Natural killer cell treated with Interleukin-12 subunit alpha and Interleukin-12 subunit beta and Interleukin-15 and Interleukin-18, amount 100 ng/mL, for 72 hours (primary cell): ENCODE data around the gene ITGB4. TPM values are rescaled to one million over a fixed set of nuclear protein-coding genes. Genes with fewer than 3 reads are reported as not detected.
A peak's percentile ranks its signal among the peaks of the same experiment; 100 is the strongest.

Experiments
- ATAC-seq, 2 donors: fragments of 150-1000 bp; cut with Tn5 transposase in 1 of 2; sonication (Bioruptor Pico), chemical (Tn5 transposase) in 1 of 2; 2 replicates each; pipeline ENCODE4 v1.10.0; 2021
- DNase-seq: peaks from one replicate; pipeline ENCODE4 v3.0.0; 2022; ENCODE audit warnings: low spot score
- H3K27ac Mint-ChIP-seq, 2 donors: 1 replicate in 1 of 2; 2 replicates in 1 of 2; pipeline ENCODE4 v1.8.0; 2022; ENCODE audit warnings: mixed read lengths in 2 of 2, mild to moderate bottlenecking in 1 of 2, moderate library complexity in 1 of 2
- H3K27me3 Mint-ChIP-seq, 2 donors: 1 replicate in 1 of 2; 2 replicates in 1 of 2; pipeline ENCODE4 v1.8.0; 2022; ENCODE audit warnings: mixed read lengths in 2 of 2
- H3K36me3 Mint-ChIP-seq: one replicate; pipeline ENCODE4 v1.8.0; 2022; ENCODE audit warnings: mixed read lengths
- H3K4me1 Mint-ChIP-seq, 2 donors: 1 replicate in 1 of 2; 2 replicates in 1 of 2; pipeline ENCODE4 v1.8.0; 2022; ENCODE audit warnings: low read depth in 2 of 2, mixed read lengths in 2 of 2, mild to moderate bottlenecking in 1 of 2
- H3K4me3 Mint-ChIP-seq: one replicate; pipeline ENCODE4 v1.8.0; 2022; ENCODE audit warnings: mixed read lengths
- H3K9me3 Mint-ChIP-seq: 2 replicates; pipeline ENCODE4 v1.8.0; 2022; ENCODE audit warnings: mixed read lengths
- total RNA-seq, 2 donors: library from RNA; stranded (reverse); gene quantifications; one replicate each; pipeline ENCODE4 v1.2.3, GENCODE V29; 2022

ITGB4 gene
- total RNA-seq, 2 donors from 2014 or later = 0.90 TPM; not detected in 1

DNA sequence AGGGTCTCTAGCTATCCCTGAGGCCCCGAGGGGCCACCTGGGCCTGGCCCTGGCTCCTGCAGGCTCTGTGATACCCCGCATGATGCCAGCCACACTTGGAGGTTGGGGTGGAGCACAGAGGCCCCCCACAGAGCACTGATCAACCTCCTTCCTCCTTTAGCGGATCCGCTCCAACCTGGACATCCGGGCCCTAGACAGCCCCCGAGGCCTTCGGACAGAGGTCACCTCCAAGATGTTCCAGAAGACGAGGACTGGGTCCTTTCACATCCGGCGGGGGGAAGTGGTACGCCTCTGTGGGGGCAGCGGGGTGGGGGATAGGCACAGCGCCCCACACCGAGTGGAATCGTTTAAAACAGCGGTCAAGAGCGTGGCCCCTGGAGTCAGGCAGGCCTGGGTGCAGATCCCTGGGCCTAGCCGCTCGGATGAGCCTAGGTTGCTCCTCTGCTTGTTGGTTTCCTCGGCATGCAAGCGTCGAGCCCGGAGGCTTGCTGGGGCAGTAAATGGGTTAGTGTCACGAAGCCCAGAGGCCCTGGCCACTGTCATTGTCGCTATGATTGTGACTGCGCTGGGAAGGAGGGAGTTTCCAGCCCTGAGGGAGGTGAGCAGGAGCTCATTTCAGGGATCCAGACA, 9.9 kb downstream of the ITGB4 start:
- H3K36me3 Mint-ChIP-seq = no peaks in the 10 kb centered on the region
- peaks cover 5 to 6% of the 10 kb centered on the region in 2 donors for H3K4me1 Mint-ChIP-seq
- H3K9me3 Mint-ChIP-seq = no peaks in the 10 kb centered on the region
- H3K27ac Mint-ChIP-seq = no peak overlapping the region
- no peaks in the 10 kb centered on the region for H3K27me3 Mint-ChIP-seq
- H3K4me3 Mint-ChIP-seq = no peak overlapping the region
- DNase-seq (no peak), ATAC-seq (no peak)

- Mint-ChIP-seq H3K36me3 (no peaks in the 10 kb centered on the region), H3K4me1 (peaks cover 5 to 6% of the 10 kb centered on the region in 2 donors), H3K27ac (no peak overlapping the region), H3K27me3 (no peaks in the 10 kb centered on the region), H3K4me3 (no peak overlapping the region), H3K9me3 (no peaks in the 10 kb centered on the region)
- DNase-seq = no peak
- no peak for ATAC-seq
These were observed 10.6 kb downstream of the ITGB4 start for GRCh38 chr17:75731716-75732498.

DNA sequence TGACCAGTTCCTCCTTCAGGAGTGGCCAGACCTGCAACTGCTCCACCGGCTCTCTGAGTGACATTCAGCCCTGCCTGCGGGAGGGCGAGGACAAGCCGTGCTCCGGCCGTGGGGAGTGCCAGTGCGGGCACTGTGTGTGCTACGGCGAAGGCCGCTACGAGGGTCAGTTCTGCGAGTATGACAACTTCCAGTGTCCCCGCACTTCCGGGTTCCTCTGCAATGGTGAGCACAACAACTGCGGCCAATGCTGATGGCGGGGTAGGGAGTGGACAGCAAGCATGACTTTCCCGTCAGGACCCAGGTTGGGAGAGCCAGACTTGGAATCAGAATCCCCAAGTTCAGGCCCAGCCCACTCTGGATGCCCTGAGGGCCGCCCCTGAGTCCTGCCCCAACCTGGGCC, 12.2 kb downstream of the ITGB4 start:
- H3K4me3 Mint-ChIP-seq = no peak overlapping the region
- H3K27me3 Mint-ChIP-seq = no peaks in the 10 kb centered on the region
- no peaks in the 10 kb centered on the region for H3K36me3 Mint-ChIP-seq
- H3K9me3 Mint-ChIP-seq = no peaks in the 10 kb centered on the region
- DNase-seq (no peak), ATAC-seq (no peak)
- peaks cover 12 to 13% of the 10 kb centered on the region in 2 donors for H3K4me1 Mint-ChIP-seq
- H3K27ac Mint-ChIP-seq = no peak overlapping the region

GRCh38 chr17:75734674-75735294, 13.5 kb downstream of the ITGB4 start:
- Mint-ChIP-seq H3K27ac (peak overlapping the region in 1 of 2 donors; percentile 23), H3K4me3 (no peak overlapping the region), H3K4me1 (peaks cover 13% of the 10 kb centered on the region in 2 donors), H3K27me3 (no peaks in the 10 kb centered on the region), H3K36me3 (no peaks in the 10 kb centered on the region), H3K9me3 (no peaks in the 10 kb centered on the region)
- ATAC-seq (no peak), DNase-seq (no peak)

GRCh38 chr17:75736173-75736835, 15.0 kb downstream of the ITGB4 start:
- no peak for ATAC-seq
- Mint-ChIP-seq H3K27me3 (no peaks in the 10 kb centered on the region), H3K4me1 (peaks cover 13% of the 10 kb centered on the region in 2 donors), H3K4me3 (no peak overlapping the region), H3K27ac (no peak overlapping the region), H3K9me3 (no peaks in the 10 kb centered on the region), H3K36me3 (no peaks in the 10 kb centered on the region)
- DNase-seq = no peak

GRCh38 chr17:75737133-75737962, 16.1 kb downstream of the ITGB4 start:
- H3K4me1 Mint-ChIP-seq = peaks cover 13% of the 10 kb centered on the region in 2 donors
- H3K27me3 Mint-ChIP-seq = no peaks in the 10 kb centered on the region
- no peak for ATAC-seq
- H3K9me3 Mint-ChIP-seq = no peaks in the 10 kb centered on the region
- H3K4me3 Mint-ChIP-seq = no peak overlapping the region
- H3K27ac Mint-ChIP-seq = peak overlapping the region; percentile 77 to 86
- DNase-seq = no peak
- no peaks in the 10 kb centered on the region for H3K36me3 Mint-ChIP-seq

DNA sequence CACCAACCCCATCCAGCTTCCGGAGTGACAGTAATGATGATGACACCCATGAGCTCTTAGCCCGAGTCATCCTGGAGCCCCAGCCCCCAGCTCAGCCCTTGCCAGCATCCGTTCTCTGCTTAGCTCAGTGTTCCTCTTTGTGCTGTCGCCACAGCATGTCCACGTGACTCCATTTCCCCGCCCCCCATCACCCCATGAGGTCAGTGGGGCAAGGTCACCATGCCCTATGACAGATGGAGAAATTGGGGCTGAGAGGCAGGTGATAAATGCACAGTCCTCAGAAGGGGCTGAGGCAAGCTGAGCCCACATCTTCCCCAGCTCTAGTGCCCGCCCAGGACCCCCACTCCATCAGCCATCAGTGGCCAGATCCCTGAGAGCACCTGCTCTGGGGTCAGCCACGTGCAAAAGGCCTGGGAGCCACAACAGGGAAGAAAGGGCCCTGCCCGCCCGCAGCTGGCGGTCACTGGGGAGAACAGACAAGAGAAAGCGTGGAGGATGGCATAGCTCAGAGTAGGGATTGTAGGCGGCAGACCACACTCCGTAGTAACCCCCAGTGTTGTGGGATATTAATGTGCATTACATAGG, 17.1 kb downstream of the ITGB4 start:
- Mint-ChIP-seq H3K9me3 (no peaks in the 10 kb centered on the region), H3K4me3 (peak overlapping the region; percentile 58), H3K27ac (peak overlapping the region; percentile 77 to 86), H3K36me3 (no peaks in the 10 kb centered on the region), H3K4me1 (peaks cover 13% of the 10 kb centered on the region in 2 donors), H3K27me3 (no peaks in the 10 kb centered on the region)
- peak; percentile 71 to 86 for ATAC-seq
- DNase-seq = no peak

GRCh38 chr17:75739174-75739573, 17.9 kb downstream of the ITGB4 start:
- ATAC-seq = no peak
- H3K9me3 Mint-ChIP-seq = no peaks in the 10 kb centered on the region
- DNase-seq = no peak
- H3K27me3 Mint-ChIP-seq = no peaks in the 10 kb centered on the region
- H3K4me1 Mint-ChIP-seq = peaks cover 13% of the 10 kb centered on the region in 2 donors
- H3K27ac Mint-ChIP-seq = no peak overlapping the region
- no peak overlapping the region for H3K4me3 Mint-ChIP-seq
- no peaks in the 10 kb centered on the region for H3K36me3 Mint-ChIP-seq

GRCh38 chr17:75739801-75740200, 18.5 kb downstream of the ITGB4 start:
- Mint-ChIP-seq H3K4me1 (peaks cover 7 to 8% of the 10 kb centered on the region in 2 donors), H3K36me3 (no peaks in the 10 kb centered on the region), H3K27ac (no peak overlapping the region), H3K9me3 (no peaks in the 10 kb centered on the region), H3K4me3 (no peak overlapping the region), H3K27me3 (no peaks in the 10 kb centered on the region)
- ATAC-seq (no peak), DNase-seq (no peak)

- peaks cover 7 to 8% of the 10 kb centered on the region in 2 donors for H3K4me1 Mint-ChIP-seq
- H3K4me3 Mint-ChIP-seq = no peak overlapping the region
- H3K27me3 Mint-ChIP-seq = no peaks in the 10 kb centered on the region
- H3K27ac Mint-ChIP-seq = no peak overlapping the region
- DNase-seq (no peak), ATAC-seq (no peak)
- H3K36me3 Mint-ChIP-seq = no peaks in the 10 kb centered on the region
- H3K9me3 Mint-ChIP-seq = no peaks in the 10 kb centered on the region
These were observed 19.0 kb downstream of the ITGB4 start for GRCh38 chr17:75740215-75740614.

GRCh38 chr17:75740631-75741077, 19.4 kb downstream of the ITGB4 start:
- Mint-ChIP-seq H3K27ac (no peak overlapping the region), H3K27me3 (no peaks in the 10 kb centered on the region), H3K9me3 (no peaks in the 10 kb centered on the region), H3K36me3 (no peaks in the 10 kb centered on the region), H3K4me3 (no peak overlapping the region), H3K4me1 (peaks cover 7 to 8% of the 10 kb centered on the region in 2 donors)
- no peak for DNase-seq
- ATAC-seq = no peak

DNA sequence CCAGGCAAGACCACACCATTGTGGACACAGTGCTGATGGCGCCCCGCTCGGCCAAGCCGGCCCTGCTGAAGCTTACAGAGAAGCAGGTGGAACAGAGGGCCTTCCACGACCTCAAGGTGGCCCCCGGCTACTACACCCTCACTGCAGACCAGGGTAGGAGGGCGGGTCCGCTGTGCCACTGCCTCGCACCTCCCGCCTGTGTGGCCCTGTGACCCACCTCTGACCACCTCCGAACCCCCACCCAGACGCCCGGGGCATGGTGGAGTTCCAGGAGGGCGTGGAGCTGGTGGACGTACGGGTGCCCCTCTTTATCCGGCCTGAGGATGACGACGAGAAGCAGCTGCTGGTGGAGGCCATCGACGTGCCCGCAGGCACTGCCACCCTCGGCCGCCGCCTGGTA, 21.1 kb downstream of the ITGB4 start:
- H3K27me3 Mint-ChIP-seq = no peaks in the 10 kb centered on the region
- no peaks in the 10 kb centered on the region for H3K9me3 Mint-ChIP-seq
- peaks cover 7 to 8% of the 10 kb centered on the region in 2 donors for H3K4me1 Mint-ChIP-seq
- ATAC-seq (no peak), DNase-seq (no peak)
- H3K36me3 Mint-ChIP-seq = no peaks in the 10 kb centered on the region
- no peak overlapping the region for H3K27ac Mint-ChIP-seq
- no peak overlapping the region for H3K4me3 Mint-ChIP-seq
